ENCODE data around the gene DLAT.

- TF ChIP-seq CTCF (conservative IDR thresholded peaks at IDR 0.05) (no peak), ZFX (IDR thresholded peaks at IDR 0.05) (no peak)
Measured at GRCh38 chr11:112012874-112013273, 12.3 kb upstream of the DLAT start.
